GM12873 (cell line): ENCODE measurements around the gene SMYD4.

Experiments
- TF ChIP-seq, protein P1 (sequence below): IDR thresholded peaks from 2 replicates; pipeline ENCODE4 v1.5.1; 2012; ENCODE audit warnings: low read depth, mild to moderate bottlenecking, moderate library complexity, low read length, control low read depth; ENCODE audit not compliant: insufficient read depth; ENCODE audit errors: missing control alignments

The SMYD4 gene

DNA sequence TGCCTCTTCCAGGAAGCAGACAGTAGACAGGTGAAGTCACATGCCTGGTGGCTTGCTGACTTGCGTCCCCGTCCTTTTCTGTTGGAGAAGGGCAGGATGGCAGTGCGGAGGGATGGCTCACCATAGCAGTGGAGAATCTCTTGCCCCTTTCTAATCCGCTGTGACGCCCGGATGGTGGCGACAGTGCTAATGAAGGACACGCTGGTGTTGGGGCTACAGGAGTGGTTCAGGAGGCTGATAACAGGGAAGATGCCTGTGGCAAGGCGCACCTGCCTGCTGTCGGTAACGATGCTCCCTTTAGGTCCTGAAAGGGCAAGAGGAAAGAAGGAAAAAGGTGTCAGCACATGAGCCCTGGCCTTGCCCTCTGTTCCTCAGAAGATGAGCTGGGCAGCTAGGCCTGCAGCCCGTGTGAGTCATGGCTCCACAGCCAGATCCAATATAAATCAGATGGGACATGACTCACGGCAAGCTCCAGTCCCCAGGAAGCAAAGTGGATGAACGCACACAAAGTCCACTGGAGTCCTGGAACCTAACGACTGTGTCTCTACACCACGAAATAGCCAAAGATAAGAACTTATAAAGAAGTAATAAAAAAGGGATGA is 42.3 kb downstream of the SMYD4 start:
- TF ChIP-seq, protein P1, sequence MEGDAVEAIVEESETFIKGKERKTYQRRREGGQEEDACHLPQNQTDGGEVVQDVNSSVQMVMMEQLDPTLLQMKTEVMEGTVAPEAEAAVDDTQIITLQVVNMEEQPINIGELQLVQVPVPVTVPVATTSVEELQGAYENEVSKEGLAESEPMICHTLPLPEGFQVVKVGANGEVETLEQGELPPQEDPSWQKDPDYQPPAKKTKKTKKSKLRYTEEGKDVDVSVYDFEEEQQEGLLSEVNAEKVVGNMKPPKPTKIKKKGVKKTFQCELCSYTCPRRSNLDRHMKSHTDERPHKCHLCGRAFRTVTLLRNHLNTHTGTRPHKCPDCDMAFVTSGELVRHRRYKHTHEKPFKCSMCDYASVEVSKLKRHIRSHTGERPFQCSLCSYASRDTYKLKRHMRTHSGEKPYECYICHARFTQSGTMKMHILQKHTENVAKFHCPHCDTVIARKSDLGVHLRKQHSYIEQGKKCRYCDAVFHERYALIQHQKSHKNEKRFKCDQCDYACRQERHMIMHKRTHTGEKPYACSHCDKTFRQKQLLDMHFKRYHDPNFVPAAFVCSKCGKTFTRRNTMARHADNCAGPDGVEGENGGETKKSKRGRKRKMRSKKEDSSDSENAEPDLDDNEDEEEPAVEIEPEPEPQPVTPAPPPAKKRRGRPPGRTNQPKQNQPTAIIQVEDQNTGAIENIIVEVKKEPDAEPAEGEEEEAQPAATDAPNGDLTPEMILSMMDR = no peak

DNA sequence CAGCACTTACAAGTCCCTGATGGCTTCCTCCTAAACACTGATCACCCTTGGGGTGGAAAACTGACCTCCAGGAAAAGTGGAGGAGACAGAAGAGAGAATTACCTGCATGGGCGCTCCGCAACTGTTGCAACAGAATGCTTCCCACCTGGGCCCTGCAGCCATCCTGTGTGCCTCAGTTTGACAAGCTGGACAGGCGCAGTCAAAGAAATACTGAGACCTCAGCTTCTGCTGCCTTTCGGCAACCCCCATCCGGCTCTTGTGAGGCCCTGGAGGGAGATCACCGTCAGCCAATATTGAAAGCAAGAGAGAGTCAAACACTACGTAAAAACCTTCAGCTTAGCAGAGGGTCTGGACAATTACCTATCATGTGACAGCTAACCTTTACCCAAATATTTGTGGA is 43.0 kb downstream of the SMYD4 start:
- TF ChIP-seq, protein P1 = no peak

GRCh38 chr17:1785930-1786329 is 43.8 kb downstream of the SMYD4 start:
- TF ChIP-seq, protein P1 = no peak

DNA sequence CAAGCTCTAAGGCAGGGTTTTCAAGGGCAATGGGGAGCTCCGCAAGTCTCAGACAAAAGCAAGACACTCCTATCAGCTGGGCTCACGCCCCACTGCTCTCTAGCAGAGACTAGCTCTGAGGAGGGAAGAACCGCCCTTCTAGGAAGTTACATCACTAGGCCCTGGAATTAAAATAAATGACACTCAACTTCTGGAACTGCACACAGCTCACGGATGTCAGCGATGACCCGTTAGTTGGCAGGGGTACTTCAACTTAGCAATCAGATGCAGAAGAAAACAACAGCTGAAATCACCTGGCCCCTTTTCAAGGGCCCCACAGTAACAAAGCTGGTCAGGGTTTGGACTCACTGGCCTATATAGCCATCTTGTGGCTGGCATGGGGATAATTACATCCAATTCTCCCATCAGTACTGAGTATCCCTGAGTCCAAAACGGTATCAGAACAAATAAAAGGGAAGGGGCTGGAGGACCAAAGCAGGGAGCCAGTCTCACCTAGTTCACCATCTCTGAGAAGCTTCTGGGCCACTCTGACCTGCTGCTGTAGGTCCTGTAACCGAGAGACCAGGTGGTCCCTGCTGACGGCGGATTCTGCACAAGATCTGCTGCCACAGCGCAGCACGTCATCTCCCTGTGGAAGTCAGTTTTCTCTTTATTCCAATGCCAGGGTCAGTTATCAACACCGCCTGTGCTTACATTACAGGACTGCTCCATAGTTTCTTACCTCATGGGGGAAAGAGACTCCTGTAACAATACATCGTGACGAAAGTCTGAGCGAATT is 45.7 kb downstream of the SMYD4 start:
- TF ChIP-seq, protein P1 = peak; percentile 42

DNA sequence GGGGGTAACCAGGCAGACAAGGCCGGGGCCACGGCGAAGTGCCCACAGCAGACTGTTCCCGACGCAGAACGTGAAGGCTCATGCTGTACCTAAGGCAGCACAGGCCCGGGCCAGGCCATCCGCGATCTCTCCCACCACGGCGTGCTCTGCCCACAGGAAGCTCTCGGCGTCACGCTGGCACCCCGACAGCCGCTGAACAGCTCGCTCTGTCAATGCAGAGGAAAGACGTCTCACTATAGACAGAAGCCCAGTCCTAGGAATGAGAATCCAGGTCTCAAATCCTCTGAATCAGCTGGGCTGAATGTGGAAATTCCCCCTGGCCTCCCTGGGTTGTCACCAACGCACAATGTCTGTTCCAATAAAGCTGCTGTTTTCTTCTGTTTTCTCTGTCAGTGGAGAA is 46.4 kb downstream of the SMYD4 start:
- TF ChIP-seq, protein P1 = no peak

DNA sequence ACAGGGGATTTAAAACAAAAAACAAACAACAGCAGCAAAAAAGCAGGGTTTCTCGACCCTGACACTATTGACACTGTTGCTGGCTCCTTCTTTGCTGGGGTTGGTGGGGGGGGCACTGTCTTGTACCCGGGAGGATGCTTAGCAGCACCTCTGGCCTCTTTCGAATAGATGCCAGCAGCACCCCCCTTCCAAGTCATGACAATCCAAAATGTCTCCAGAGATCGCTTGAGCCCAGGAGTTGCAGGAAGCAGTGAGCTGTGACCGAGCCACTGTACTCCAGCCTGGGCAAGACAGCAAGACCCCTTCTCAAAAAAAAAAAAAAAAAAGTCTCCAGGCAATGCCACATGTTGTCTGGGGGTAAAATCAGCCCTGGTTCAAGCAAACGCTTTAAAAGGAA is 47.5 kb downstream of the SMYD4 start:
- TF ChIP-seq, protein P1 = no peak

DNA sequence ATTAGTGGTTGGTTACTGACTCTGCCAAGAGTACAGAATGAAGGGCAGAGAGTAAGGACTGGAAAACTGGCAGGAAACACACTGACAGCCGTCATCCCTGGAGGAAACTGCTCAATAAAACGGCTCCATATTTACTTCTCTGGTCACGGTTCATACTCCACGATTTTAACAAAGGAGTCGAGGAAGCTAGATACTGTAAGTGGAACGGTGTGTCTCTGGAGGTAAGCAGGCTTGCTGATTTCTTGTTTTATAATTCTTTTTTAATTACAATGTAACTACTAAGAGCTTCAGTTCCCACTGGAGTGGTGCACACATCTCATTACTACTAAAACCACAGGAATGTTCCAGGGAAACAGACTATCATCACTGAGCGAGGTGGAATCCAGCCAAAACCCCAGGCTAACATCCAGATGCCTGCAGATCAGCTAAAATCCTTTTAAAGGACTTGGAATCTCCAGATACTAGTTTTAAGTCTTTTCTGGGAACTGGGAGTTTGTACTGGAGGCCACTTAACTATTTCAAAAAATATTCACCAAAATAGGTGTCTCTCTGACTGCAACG is 50.1 kb downstream of the SMYD4 start:
- TF ChIP-seq, protein P1 = no peak
